Activated CD4-positive, alpha-beta T cell treated with anti-CD3 and anti-CD28 coated beads for 36 hours (primary cell): ENCODE results near the gene TNS1. TPM values are rescaled to one million over a fixed set of nuclear protein-coding genes. Genes with fewer than 3 reads are reported as not detected.

Source experiments
- ATAC-seq: fragments of 200-7000 bp; cut with Tn5 transposase; one replicate; pipeline ENCODE4 v1.10.0; 2021; ENCODE audit warnings: mild to moderate bottlenecking, moderate library complexity
- CTCF ChIA-PET: fragments of 350-600 bp; sonication (Branson Sonifier 250); formaldehyde crosslinking; loops from one replicate; lab custom pipeline; 2021; ENCODE audit warnings: antibody characterized with exemption; lab: Charles Lee
- POLR2A ChIA-PET: fragments of 350-600 bp; sonication (Branson Sonifier 250); formaldehyde crosslinking; loops from one replicate; lab custom pipeline; 2021; ENCODE audit warnings: antibody characterized with exemption, inconsistent platforms; lab: Charles Lee
- DNase-seq: peaks from one replicate; pipeline ENCODE4 v3.0.0-alpha.2; 2020
- H3K27ac Mint-ChIP-seq: one replicate; pipeline ENCODE4 v1.8.0; 2021; ENCODE audit warnings: mixed read lengths
- H3K27me3 Mint-ChIP-seq: one replicate; pipeline ENCODE4 v1.8.0; 2021; ENCODE audit warnings: mixed read lengths
- H3K36me3 Mint-ChIP-seq: one replicate; pipeline ENCODE4 v1.8.0; 2021; ENCODE audit warnings: low read depth, mixed read lengths
- H3K4me1 Mint-ChIP-seq: one replicate; pipeline ENCODE4 v1.8.0; 2021; ENCODE audit warnings: mixed read lengths
- H3K4me3 Mint-ChIP-seq: one replicate; pipeline ENCODE4 v1.8.0; 2021; ENCODE audit warnings: mild to moderate bottlenecking, moderate library complexity, mixed read lengths
- H3K9me3 Mint-ChIP-seq: one replicate; pipeline ENCODE4 v1.8.0; 2021; ENCODE audit warnings: low read depth, mixed read lengths
- intact Hi-C, 2 experiments: fragments of 100-400 bp; cut with DNase I in 1 of 2; cut with micrococcal nuclease in 1 of 2; formaldehyde crosslinking; loops; one replicate each; pipeline versions ENCODE4 v1.14.2 to v1.15.1; 2022 to 2024; cut with DNase I, micrococcal nuclease
- total RNA-seq, 2 experiments: library from RNA; stranded (reverse); gene quantifications; one replicate each; pipeline ENCODE4 v1.2.3, GENCODE V29; 2021

Gene TNS1
- total RNA-seq, 2 experiments from 2014 or later = 0.64 to 0.88 TPM

GRCh38 chr2:217951521-217952247, 51.1 kb downstream of the TNS1 start:
- no peaks in the 10 kb centered on the region for H3K27me3 Mint-ChIP-seq
- ATAC-seq = no peak
- no peak overlapping the region for H3K4me3 Mint-ChIP-seq
- H3K36me3 Mint-ChIP-seq = no peaks in the 10 kb centered on the region
- POLR2A ChIA-PET = no interaction called here
- intact Hi-C loops = no loop called here
- no peak for DNase-seq
- CTCF ChIA-PET = interaction anchor here (1.0 to 1.3 kb wide), 3 partner anchors 38 to 42 kb away, joined by 3 read pairs; no protein-coding TSS in a partner anchor
- no peak overlapping the region for H3K27ac Mint-ChIP-seq
- no peaks in the 10 kb centered on the region for H3K4me1 Mint-ChIP-seq
- no peaks in the 10 kb centered on the region for H3K9me3 Mint-ChIP-seq

DNA sequence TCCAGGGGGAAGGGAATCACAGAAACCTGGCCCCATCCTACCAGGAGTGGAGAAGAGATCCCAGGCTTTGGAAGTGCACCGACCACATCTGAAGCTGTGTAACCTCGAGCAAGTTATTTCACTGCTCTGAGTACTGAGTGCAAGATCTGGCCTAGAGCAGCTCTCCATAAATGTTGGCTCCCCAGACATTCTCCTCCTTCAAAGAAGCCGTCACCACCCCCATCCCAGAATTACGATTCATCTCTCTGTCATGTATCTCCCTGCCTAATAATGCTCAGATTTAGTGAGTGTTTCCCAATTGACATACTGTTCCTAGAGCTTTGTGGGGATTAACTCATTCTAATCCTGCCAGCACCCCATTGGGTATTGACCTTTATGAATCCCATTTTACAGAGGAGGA, 51.7 kb downstream of the TNS1 start:
- DNase-seq (no peak), ATAC-seq (no peak)
- H3K9me3 Mint-ChIP-seq = no peaks in the 10 kb centered on the region
- H3K4me1 Mint-ChIP-seq = no peaks in the 10 kb centered on the region
- no peak overlapping the region for H3K4me3 Mint-ChIP-seq
- no peaks in the 10 kb centered on the region for H3K36me3 Mint-ChIP-seq
- ChIA-PET CTCF (interaction anchor here (0.7 to 1.0 kb wide), 2 partner anchors 38 to 165 kb away, joined by 3 read pairs; no protein-coding TSS in a partner anchor), POLR2A (no interaction called here)
- no peak overlapping the region for H3K27ac Mint-ChIP-seq
- intact Hi-C loops = no loop called here
- H3K27me3 Mint-ChIP-seq = peaks cover 2% of the 10 kb centered on the region

- H3K27me3 Mint-ChIP-seq = peaks cover 5% of the 10 kb centered on the region
- H3K36me3 Mint-ChIP-seq = no peaks in the 10 kb centered on the region
- H3K27ac Mint-ChIP-seq = no peak overlapping the region
- CTCF ChIA-PET = interaction anchor here (0.6 to 1.0 kb wide), 3 partner anchors 39 to 165 kb away, joined by 3 read pairs; no protein-coding TSS in a partner anchor
- H3K4me3 Mint-ChIP-seq = no peak overlapping the region
- DNase-seq = no peak
- POLR2A ChIA-PET = no interaction called here
- intact Hi-C loops = no loop called here
- H3K9me3 Mint-ChIP-seq = no peaks in the 10 kb centered on the region
- no peak for ATAC-seq
- no peaks in the 10 kb centered on the region for H3K4me1 Mint-ChIP-seq
These were observed 52.4 kb downstream of the TNS1 start for GRCh38 chr2:217950401-217950871.

DNA sequence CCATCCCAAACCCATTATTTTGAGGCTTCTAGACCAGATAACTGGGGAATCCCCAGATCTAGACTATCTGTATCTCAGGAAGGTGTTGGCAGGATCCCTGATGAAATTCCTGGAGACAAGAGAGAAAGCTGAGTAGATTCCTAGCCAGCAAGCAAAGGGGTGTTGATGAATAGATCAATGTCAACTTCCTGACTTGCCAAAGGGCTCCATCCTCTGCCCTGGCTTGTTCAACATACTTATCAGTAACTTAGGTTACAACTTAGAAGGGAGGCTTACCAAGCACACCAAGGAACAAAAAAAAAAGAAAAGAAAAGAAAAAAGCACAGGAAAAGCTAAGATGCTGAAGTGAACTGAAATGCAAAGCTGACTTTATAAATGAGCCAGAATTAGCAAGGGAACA, 53.3 kb downstream of the TNS1 start:
- CTCF ChIA-PET = no interaction called here

DNA sequence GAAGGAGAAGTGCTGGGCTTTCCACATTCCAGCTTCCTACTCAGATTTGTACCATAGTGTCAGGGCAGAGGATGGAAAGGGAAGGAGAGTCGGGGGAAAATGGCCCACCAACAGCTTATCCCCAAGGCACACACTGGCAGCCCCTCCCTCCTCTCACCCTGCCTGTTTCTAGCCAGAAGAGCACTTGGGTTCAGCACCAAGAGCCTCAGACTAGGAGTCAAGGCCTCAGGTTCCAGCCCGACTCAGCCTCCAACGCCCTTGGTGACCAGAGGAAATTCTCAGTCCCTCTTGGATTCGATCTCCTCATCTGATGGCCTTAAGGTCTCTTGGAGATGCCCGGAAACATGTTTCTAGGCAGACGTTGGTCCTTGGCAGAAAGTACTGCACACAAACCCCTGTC, 53.9 kb downstream of the TNS1 start:
- no peak overlapping the region for H3K27ac Mint-ChIP-seq
- H3K36me3 Mint-ChIP-seq = no peaks in the 10 kb centered on the region
- no peaks in the 10 kb centered on the region for H3K9me3 Mint-ChIP-seq
- ChIA-PET POLR2A (no interaction called here), CTCF (no interaction called here)
- H3K27me3 Mint-ChIP-seq = peaks cover 10% of the 10 kb centered on the region
- DNase-seq = no peak
- no peak for ATAC-seq
- no peak overlapping the region for H3K4me3 Mint-ChIP-seq
- no peaks in the 10 kb centered on the region for H3K4me1 Mint-ChIP-seq
- intact Hi-C loops = no loop called here

More for the DNA sequence above, 53.3 kb downstream of the TNS1 start:
- DNase-seq = no peak
- H3K27me3 Mint-ChIP-seq = peaks cover 10% of the 10 kb centered on the region
- no peak overlapping the region for H3K27ac Mint-ChIP-seq
- no peaks in the 10 kb centered on the region for H3K4me1 Mint-ChIP-seq
- POLR2A ChIA-PET = no interaction called here
- H3K9me3 Mint-ChIP-seq = no peaks in the 10 kb centered on the region
- no peak for ATAC-seq
- intact Hi-C loops = no loop called here
- H3K36me3 Mint-ChIP-seq = no peaks in the 10 kb centered on the region
- no peak overlapping the region for H3K4me3 Mint-ChIP-seq

DNA sequence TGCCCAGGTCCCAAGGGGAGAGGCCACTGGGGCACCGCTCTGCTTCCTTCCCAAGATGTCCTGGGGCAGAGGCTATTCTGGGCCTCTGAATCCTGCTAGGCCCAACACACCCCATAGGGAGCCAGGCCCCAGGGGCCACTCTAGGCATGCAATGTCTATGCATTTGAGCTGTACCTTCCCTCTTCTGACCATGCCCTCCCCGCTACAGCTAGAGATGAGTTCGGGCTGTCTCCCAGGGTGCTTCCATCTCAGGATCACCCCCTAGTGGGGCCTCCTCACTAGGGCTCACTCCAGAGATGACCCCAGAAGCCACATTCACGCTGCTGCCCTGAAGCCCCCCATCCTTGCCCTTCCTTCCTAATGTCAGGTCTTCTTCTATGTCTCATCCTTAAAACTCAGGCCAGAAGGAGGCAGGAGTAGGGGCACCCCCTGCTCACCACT, 54.4 kb downstream of the TNS1 start:
- ATAC-seq = no peak
- Mint-ChIP-seq H3K9me3 (no peaks in the 10 kb centered on the region), H3K36me3 (no peaks in the 10 kb centered on the region), H3K27ac (no peak overlapping the region), H3K4me1 (no peaks in the 10 kb centered on the region), H3K4me3 (no peak overlapping the region), H3K27me3 (peaks cover 14% of the 10 kb centered on the region)
- no peak for DNase-seq
- intact Hi-C loops = no loop called here
- CTCF ChIA-PET = interaction anchor here (0.8 kb wide), 1 partner anchor 30 kb away, joined by 3 read pairs; no protein-coding TSS in a partner anchor
- POLR2A ChIA-PET = interaction anchor here (0.5 kb wide), 1 partner anchor 1449 kb away, joined by 3 read pairs; no protein-coding TSS in a partner anchor

DNA sequence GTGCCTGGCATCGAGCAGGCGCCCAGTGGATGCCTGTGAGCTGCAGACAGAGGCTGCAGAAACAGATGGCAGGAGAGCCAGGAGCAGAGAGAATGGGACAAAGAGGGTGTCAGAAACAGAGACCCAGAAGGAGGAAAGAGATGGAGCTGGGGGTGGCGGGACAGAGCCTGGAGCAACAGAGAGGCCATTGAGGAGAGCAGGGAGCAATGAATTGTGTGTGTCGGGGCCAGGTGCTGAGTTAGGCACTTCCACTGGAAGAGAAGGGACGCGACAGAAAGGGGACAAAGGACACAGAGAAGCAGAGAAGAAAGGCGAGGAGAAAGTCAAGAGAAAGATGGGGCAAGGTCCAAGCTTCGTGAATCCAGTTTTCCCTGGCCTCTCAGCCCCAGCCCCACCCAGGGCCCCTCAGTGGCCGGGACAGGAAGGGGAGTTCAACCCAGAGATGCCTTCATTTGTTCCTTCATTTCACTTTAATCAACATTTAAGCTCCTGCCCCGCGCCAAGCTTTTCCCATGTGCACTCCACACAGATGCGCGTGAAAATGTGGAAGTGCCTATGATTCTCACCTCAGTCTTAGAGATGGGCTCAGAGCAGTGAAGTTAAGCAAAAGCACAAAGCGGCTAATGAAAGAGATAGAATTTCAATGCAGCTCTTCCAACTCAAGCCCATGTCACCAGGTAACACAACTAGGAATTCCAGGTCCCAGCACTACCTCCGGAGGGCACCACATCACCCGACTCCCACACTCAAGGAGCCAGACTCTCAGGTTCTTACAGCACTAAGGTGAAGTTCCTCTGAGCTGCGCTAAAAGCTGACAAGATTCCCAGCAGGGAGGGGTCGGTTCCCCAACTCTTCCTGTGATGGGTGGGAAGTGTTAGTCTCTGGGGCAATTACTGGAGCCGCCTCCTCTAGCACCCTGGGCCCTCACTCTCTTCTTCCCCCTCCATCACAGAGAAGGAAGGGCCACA, 55.1 kb downstream of the TNS1 start:
- no peak for ATAC-seq
- CTCF ChIA-PET = interaction anchor here (0.8 kb wide), 1 partner anchor 29 kb away, joined by 3 read pairs; no protein-coding TSS in a partner anchor
- Mint-ChIP-seq H3K27me3 (peaks cover 15% of the 10 kb centered on the region), H3K27ac (no peak overlapping the region), H3K9me3 (no peaks in the 10 kb centered on the region), H3K4me1 (no peaks in the 10 kb centered on the region), H3K4me3 (no peak overlapping the region), H3K36me3 (no peaks in the 10 kb centered on the region)
- DNase-seq = no peak
- POLR2A ChIA-PET = interaction anchor here (0.5 kb wide), 1 partner anchor 1449 kb away, joined by 3 read pairs; no protein-coding TSS in a partner anchor
- intact Hi-C loops = no loop called here

GRCh38 chr2:217946051-217946450, 56.7 kb downstream of the TNS1 start:
- CTCF ChIA-PET = interaction anchor here (0.8 kb wide), 1 partner anchor 283 kb away, joined by 3 read pairs; no protein-coding TSS in a partner anchor
- intact Hi-C loops = no loop called here
- no peak for DNase-seq
- POLR2A ChIA-PET = interaction anchor here (0.7 kb wide), 1 partner anchor 65 kb away, joined by 4 read pairs; no protein-coding TSS in a partner anchor
- ATAC-seq = no peak
- Mint-ChIP-seq H3K27ac (no peak overlapping the region), H3K36me3 (no peaks in the 10 kb centered on the region), H3K9me3 (no peaks in the 10 kb centered on the region), H3K4me3 (no peak overlapping the region), H3K4me1 (no peaks in the 10 kb centered on the region), H3K27me3 (peaks cover 20% of the 10 kb centered on the region)

DNA sequence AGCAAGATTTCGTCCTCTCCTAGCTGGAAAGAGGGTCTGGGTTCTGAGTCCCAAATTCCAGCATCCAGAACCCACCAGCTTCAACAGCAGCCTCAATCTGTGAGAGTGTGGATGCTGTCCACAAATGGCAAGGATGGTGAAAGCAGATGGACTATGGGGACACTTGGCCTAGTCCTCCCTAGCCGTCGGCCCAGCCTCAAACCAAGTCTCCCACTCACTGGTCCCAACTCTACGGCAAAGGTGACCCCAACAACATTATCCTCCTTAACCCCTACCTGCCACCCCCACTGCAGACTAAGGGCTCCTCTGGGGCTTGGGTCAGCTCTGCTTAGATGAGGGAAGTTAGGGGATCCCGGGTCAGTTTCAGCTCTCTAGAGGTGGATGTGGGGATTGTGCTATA, 57.3 kb downstream of the TNS1 start:
- ChIA-PET POLR2A (no interaction called here), CTCF (interaction anchor here (0.8 kb wide), 1 partner anchor 283 kb away, joined by 3 read pairs; no protein-coding TSS in a partner anchor)
- intact Hi-C loops = no loop called here
- Mint-ChIP-seq H3K27me3 (peaks cover 20% of the 10 kb centered on the region), H3K36me3 (no peaks in the 10 kb centered on the region), H3K4me1 (no peaks in the 10 kb centered on the region), H3K4me3 (no peak overlapping the region), H3K9me3 (no peaks in the 10 kb centered on the region), H3K27ac (no peak overlapping the region)
- no peak for ATAC-seq
- DNase-seq = no peak

GRCh38 chr2:217944923-217945322, 57.9 kb downstream of the TNS1 start:
- Mint-ChIP-seq H3K27ac (no peak overlapping the region), H3K9me3 (no peaks in the 10 kb centered on the region), H3K4me1 (no peaks in the 10 kb centered on the region), H3K27me3 (peaks cover 22% of the 10 kb centered on the region), H3K4me3 (no peak overlapping the region), H3K36me3 (no peaks in the 10 kb centered on the region)
- ChIA-PET POLR2A (no interaction called here), CTCF (interaction anchor here (0.7 kb wide), 1 partner anchor 32 kb away, joined by 3 read pairs; no protein-coding TSS in a partner anchor)
- intact Hi-C loops = no loop called here
- no peak for DNase-seq
- ATAC-seq = no peak

DNA sequence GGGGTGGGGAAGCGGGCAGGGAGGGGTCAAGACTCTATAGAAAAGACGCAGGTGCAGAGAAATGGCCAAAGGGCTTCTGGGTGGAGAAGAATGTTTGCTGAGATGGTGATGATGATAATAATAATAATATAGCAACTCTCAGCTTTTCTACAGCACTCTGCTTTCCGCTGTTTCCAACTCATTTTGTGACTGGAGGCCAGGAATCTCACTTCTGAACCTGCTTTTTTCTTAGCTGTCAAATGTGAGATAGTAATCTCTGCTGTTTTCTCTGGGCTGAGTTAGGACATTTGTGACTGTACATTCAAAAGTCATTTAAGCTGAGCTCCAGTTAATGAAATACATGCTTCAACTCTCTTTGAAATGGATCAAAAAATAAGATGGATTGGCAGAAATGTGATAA, 58.4 kb downstream of the TNS1 start:
- Mint-ChIP-seq H3K36me3 (no peaks in the 10 kb centered on the region), H3K27me3 (peaks cover 22% of the 10 kb centered on the region), H3K27ac (no peak overlapping the region), H3K4me3 (no peak overlapping the region), H3K9me3 (no peaks in the 10 kb centered on the region), H3K4me1 (no peaks in the 10 kb centered on the region)
- ChIA-PET POLR2A (no interaction called here), CTCF (interaction anchor here (0.7 kb wide), 1 partner anchor 33 kb away, joined by 3 read pairs; no protein-coding TSS in a partner anchor)
- intact Hi-C loops = no loop called here
- DNase-seq (no peak), ATAC-seq (no peak)
